ENCODE results near the gene CYP2D6. TPM values are rescaled to one million over a fixed set of nuclear protein-coding genes. Genes with fewer than 3 reads are reported as not detected.

Gene CYP2D6
- total and polyA plus RNA-seq, 12 donors, result 0.12 to 0.95 (median 0.25) TPM; not detected in 8

DNA sequence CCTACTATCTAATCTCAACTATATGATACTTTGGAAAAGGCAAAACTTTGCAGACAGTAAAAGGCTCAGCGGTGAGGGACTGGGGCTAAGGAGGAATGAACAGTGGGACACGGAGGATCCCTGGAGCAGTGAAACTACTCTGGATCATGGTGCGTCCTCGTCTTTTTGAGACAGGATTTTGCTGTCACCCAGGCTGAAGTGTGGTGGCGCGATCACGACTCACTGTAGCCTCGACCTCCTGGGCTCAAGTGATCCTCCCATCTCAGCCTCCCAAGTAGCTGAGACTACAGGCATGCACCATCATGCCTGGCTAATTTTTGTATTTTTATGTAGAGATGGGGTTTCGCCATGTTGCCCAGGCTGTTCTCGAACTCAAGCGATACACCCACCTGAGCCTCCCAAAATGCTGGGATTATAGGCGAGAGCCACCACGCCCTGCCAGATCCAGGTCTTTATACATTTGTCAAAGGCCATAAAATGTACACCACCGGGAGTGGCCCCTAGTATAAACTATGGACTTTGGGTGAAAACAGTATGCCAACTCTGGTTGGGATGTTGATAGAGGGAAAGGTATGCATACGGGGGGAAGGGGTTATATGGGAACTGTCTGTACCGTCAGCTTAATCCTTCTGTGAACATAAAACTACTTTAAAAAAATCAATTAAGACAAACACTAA is 28.0 kb upstream of the CYP2D6 start:
- intact Hi-C loops (cut with DNase I), result no loop called here
- Histone ChIP-seq H3K9me3 (no peaks in the 10 kb centered on the region), H3K36me3 (peaks cover 0 to 54% (median 0%) of the 10 kb centered on the region in 9 donors), H3K4me3 (no peak overlapping the region), H3K4me1 (peaks cover 0 to 7% (median 0%) of the 10 kb centered on the region in 9 donors), H3K27ac (no peak overlapping the region), H3K27me3 (no peaks in the 10 kb centered on the region)
- TF ChIP-seq, protein P1, sequence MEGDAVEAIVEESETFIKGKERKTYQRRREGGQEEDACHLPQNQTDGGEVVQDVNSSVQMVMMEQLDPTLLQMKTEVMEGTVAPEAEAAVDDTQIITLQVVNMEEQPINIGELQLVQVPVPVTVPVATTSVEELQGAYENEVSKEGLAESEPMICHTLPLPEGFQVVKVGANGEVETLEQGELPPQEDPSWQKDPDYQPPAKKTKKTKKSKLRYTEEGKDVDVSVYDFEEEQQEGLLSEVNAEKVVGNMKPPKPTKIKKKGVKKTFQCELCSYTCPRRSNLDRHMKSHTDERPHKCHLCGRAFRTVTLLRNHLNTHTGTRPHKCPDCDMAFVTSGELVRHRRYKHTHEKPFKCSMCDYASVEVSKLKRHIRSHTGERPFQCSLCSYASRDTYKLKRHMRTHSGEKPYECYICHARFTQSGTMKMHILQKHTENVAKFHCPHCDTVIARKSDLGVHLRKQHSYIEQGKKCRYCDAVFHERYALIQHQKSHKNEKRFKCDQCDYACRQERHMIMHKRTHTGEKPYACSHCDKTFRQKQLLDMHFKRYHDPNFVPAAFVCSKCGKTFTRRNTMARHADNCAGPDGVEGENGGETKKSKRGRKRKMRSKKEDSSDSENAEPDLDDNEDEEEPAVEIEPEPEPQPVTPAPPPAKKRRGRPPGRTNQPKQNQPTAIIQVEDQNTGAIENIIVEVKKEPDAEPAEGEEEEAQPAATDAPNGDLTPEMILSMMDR (IDR thresholded peaks at IDR 0.05), result no peak
- 94 to 95% methylated on average over 16 of the region's 16 CpGs for WGBS, 2 donors
- DNase-seq (no peak), ATAC-seq (no peak)

DNA sequence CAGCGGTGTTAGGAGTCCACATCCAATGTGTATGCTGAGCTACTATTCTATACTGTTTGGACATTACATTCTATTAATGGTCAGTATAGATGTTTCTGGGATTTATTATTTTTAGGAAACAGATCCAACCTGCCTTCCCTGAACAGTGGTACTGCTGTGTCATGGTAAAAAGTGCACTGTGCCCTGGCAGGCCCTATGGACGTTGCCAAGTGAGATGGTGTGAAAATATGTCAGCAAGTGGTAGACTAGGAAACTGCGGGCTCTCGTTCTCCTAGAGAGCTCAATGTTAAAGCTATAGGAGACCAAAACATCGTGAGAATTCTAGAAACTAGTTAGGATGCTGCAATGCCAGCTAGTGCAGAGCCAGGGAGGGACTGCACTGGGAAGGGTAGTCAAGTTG is 26.0 kb upstream of the CYP2D6 start:
- ATAC-seq (peak in 6 of 8 donors; percentile 41 to 71 (median 60)), DNase-seq (no peak)
- TF ChIP-seq, protein P1 (IDR thresholded peaks at IDR 0.05), result no peak
- no peak overlapping the region for H3K27ac ChIP-seq
- H3K4me1 ChIP-seq, result peaks cover 0 to 7% (median 0%) of the 10 kb centered on the region in 9 donors
- no peaks in the 10 kb centered on the region for H3K9me3 ChIP-seq
- H3K36me3 ChIP-seq, result peaks cover 0 to 36% (median 0%) of the 10 kb centered on the region in 9 donors
- H3K4me3 ChIP-seq, result no peak overlapping the region
- 63 to 70% methylated on average over 5 of the region's 5 CpGs for WGBS, 2 donors
- no peaks in the 10 kb centered on the region for H3K27me3 ChIP-seq
- intact Hi-C loops (cut with DNase I), result no loop called here

DNA sequence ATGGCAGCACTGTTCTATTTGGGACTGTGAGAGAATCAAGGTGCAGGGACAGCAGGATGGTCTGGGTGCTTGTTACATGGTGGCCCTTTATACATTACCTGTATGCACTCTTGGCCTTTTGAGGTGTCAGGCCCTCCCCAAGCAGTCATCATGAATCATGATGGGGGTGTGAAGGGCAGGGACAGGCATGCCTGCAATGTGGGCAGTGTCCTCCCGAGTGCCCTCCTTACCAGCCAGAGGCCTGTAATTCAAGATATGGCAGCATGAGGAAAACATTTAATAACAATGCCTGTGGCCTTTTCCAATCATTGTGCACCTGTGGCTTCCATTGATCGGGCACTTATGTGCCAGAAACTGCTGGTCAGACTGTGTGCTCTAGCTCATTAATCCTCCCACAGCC is 25.5 kb upstream of the CYP2D6 start:
- no peaks in the 10 kb centered on the region for H3K9me3 ChIP-seq
- H3K27me3 ChIP-seq, result no peaks in the 10 kb centered on the region
- ATAC-seq (peak in 1 of 8 donors; percentile 9), DNase-seq (no peak)
- H3K36me3 ChIP-seq, result peaks cover 0 to 32% (median 0%) of the 10 kb centered on the region in 9 donors
- H3K4me1 ChIP-seq, result peaks cover 0 to 7% (median 0%) of the 10 kb centered on the region in 9 donors
- no peak overlapping the region for H3K27ac ChIP-seq
- TF ChIP-seq, protein P1 (IDR thresholded peaks at IDR 0.05), result no peak
- H3K4me3 ChIP-seq, result no peak overlapping the region
- intact Hi-C loops (cut with DNase I), result no loop called here
- 80 to 85% methylated on average over 2 of the region's 2 CpGs for WGBS, 2 donors

DNA sequence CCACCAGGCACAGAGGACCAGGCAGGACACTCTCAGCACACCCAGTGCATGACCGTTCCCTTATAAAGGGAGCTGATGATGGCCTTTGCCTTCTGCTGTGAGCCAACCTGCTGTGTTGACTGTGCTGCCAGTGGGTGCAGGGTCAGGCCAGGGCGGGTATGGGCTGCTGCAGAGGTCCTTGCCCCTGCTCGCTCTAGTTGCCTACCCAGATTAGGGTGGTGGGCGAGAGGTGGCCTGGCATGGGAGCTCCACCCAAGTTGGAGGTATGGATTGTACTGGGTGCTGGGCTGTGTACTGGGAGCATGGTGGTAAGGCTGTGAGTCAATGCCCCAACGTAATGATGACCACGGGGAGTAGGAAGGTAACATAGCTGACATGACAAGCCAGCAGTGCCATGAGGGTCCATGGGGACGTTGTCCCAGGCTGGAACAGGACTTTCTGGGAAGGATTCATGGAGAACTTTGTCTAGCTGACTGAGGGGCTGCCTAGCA is 24.5 kb upstream of the CYP2D6 start:
- Histone ChIP-seq H3K4me3 (no peak overlapping the region), H3K36me3 (peaks cover 0 to 31% (median 0%) of the 10 kb centered on the region in 9 donors), H3K27ac (no peak overlapping the region), H3K9me3 (no peaks in the 10 kb centered on the region), H3K4me1 (peaks cover 0 to 7% (median 0%) of the 10 kb centered on the region in 9 donors), H3K27me3 (no peaks in the 10 kb centered on the region)
- ATAC-seq (no peak), DNase-seq (no peak)
- TF ChIP-seq, protein P1 (IDR thresholded peaks at IDR 0.05), result no peak
- 95 to 97% methylated on average over 7 of the region's 7 CpGs for WGBS, 2 donors
- intact Hi-C loops (cut with DNase I), result no loop called here
